GM12872 (cell line): ENCODE results near the gene GCNA.

ENCODE experiments used
- CTCF ChIP-seq: IDR thresholded peaks from 3 replicates; pipeline ENCODE4 v1.5.1; 2011; ENCODE audit warnings: low read depth, mild to moderate bottlenecking, low read length, moderate library complexity; ENCODE audit not compliant: insufficient read depth

The GCNA gene

GRCh38 chrX:71612256-71612655, 34.0 kb downstream of the GCNA start:
- no peak for TF ChIP-seq CTCF

DNA sequence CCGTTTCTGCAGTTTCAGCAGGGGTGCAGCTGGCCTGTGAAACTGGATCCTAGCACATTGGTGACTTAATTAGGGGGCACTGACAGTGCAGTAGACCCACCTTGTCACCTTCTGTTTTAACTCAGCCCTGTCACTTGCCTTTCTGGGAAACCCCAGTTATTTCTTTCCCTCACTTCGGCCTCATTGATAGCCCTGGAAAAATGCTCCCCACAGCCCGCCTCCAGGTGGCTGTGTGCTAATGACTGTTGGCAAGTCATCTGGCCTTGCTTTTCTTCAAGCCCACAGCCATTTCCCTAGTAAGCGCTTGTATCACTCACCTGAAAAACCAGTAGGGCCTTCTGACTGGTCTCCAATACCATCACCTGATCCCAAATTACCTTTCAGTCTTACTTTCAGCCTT, 36.8 kb downstream of the GCNA start:
- no peak for TF ChIP-seq CTCF

DNA sequence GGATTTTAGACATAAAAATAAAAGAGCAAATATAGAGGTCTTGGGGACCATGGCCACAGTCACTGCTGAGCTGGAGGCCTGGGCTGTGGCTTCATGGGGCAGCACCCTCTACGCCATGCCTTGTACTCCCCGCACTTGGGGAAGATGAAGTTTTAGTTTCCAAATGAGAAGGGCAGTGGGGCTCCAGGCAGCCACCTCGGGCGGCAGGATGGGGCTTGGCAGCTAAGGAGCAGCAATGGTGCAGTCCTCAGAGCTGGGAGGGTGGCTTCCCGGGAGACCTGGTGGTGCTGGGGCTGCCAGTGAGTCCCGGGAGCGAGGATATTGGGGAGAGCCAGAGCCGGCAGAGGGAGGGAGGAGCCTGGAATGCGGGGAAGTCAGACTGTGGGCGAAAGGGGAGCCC, 37.7 kb downstream of the GCNA start:
- no peak for TF ChIP-seq CTCF

- no peak for TF ChIP-seq CTCF
These were observed 38.7 kb downstream of the GCNA start for GRCh38 chrX:71616672-71617529.

- no peak for TF ChIP-seq CTCF
These were observed 39.5 kb downstream of the GCNA start for GRCh38 chrX:71617742-71618141.

DNA sequence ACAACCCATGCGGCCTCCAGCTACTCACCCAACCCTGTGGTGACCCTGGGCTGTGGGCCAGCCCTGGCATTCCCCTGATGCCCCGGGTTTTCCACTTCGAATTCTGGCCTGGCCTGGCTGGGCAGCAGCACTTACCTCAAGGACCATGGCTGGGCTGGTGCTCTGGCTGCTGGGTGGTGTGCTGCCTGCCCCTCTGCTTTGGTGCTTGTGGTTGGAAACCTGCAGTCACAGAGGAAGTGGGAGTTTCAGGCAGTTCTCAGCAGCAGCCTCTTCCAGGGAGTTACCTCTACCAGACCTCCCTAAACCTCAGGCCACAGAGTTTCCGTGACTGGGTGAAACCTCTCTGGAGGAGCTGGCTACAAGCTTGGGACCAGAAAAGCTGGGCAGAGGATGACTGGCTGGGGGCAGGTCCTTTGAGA, 40.1 kb downstream of the GCNA start, which contains the start of gene CXCR3:
TSS of gene CXCR3 (minus strand) at position 209 of the 419 bp plus-strand sequence. CDS start at position 147, 62 bp downstream.
- TF ChIP-seq CTCF: no peak

GRCh38 chrX:71618787-71619186, 40.5 kb downstream of the GCNA start:
- TF ChIP-seq CTCF: no peak
